Activated CD8-positive, alpha-beta memory T cell treated with anti-CD3 and anti-CD28 coated beads, Interleukin-2, amount 50 U/mL, for 48 hours (primary cell): ENCODE data around the gene MFAP5.
"Not testable (repeated sequence)": the region's sequence is repeated elsewhere in the genome, so short reads cannot be mapped to it uniquely, and the experiment has no call there.

ENCODE experiments used
- DNase-seq: peaks from one replicate; pipeline ENCODE4 v3.0.0-alpha.2; 2020

The MFAP5 gene

DNA sequence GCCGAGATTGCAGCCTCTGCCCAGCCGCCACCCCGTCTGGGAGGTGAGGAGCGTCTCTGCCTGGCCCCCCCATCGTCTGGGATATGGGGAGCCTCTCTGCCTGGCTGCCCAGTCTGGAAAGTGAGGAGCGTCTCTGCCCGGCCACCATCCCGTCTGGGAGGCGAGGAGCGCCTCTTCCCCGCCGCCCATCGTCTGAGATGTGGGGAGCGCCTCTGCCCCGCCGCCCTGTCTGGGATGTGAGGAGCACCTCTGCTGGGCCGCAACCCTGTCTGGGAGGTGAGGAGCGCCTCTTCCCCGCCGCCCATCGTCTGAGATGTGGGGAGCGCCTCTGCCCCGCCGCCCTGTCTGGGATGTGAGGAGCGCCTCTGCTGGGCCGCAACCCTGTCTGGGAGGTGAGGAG lies 37.9 kb downstream of the MFAP5 start:
- not testable (repeated sequence) for DNase-seq

GRCh38 chr12:8622646-8623045 lies 40.0 kb downstream of the MFAP5 start:
- no peak for DNase-seq

- DNase-seq: no peak
Observed at GRCh38 chr12:8615206-8615605, 47.4 kb downstream of the MFAP5 start.

GRCh38 chr12:8613881-8614280 lies 48.7 kb downstream of the MFAP5 start:
- not testable (repeated sequence) for DNase-seq

GRCh38 chr12:8612629-8613028 lies 50.0 kb downstream of the MFAP5 start, which contains the start of gene AICDA:
AICDA (minus strand) TSS chr12:8612859; CDS start chr12:8612767, 92 bp downstream.
- no peak for DNase-seq

DNA sequence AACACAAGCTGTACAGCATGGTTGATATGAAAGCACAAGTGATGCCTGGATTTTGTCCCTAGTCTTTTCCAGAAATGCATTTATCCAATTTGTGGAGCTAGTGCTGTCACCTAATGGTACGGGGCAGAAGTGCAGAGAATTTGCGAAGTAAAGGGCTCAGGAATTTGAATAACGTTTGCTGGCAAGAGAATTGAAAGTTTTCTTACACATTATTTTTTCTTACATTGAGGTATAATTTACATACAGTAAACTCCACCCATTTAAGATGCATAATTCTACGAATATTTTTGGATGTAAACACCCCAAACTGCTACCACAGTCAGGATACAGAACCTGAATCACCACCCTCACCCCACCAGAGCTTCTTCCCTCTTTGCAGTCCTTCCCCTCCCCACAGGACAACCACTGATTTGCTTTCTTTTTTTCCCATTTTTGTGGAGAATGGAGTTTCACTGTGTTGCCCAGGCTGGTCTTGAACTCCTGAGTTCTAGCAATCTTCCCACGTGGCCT lies 53.5 kb downstream of the MFAP5 start:
- no peak for DNase-seq

DNA sequence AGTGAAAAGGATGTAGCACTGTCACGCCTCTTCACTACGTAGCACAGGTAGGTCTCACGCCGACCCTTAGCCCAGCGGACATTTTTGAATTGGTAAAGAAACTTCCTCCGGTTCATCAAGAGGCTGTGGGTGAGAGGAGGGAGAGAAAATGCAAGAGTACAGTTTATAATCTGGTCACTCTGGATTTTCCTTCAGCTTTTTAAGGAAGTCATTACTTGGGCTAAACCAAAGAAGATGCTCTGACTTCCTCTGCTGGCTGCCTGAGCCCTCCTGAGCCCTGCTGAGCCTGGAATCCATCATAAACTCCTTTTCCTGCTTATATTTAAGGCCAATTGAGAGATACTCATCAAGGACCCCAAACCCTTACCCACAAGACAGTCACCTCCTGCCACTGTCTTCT lies 55.7 kb downstream of the MFAP5 start:
- no peak for DNase-seq

- DNase-seq: no peak
Observed at GRCh38 chr12:8605057-8605456, 57.6 kb downstream of the MFAP5 start.

DNA sequence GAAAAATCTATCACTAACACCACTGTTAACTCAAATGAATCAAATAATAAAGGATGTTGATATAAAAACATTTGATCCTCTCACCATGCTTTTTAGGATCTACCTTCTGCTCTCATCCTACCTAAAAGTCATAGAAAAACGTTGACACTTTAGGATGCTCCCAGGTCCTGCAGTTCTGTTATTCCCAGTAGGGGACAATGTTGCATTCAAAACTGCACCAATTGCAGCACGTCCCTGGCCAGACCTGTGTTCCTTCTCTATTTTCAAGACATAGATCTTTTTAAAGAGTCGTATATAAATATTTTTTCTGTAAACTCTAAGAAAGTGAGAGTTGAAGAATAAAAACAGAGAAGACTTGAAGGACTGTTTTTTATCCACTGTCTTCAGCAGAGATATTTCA lies 58.8 kb downstream of the MFAP5 start:
- no peak for DNase-seq

DNA sequence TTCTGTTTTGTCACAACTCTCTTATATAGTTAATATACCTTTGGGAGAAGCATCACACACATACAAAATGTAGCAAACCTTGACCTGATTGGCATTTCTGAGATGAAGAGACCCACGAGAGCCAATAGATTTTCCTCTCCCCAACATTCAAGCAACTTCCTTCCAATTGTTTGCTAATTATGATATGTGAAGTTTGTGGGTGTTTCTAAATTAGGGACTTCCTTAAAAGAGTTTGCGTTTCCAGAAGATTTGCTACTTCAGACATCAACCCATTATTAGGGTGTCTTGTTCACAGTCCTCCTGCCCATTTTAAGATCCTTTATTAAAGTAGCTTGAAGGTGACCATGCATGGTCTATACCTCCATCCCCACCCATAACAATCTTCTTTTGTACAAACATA lies 59.3 kb downstream of the MFAP5 start:
- no peak for DNase-seq

DNA sequence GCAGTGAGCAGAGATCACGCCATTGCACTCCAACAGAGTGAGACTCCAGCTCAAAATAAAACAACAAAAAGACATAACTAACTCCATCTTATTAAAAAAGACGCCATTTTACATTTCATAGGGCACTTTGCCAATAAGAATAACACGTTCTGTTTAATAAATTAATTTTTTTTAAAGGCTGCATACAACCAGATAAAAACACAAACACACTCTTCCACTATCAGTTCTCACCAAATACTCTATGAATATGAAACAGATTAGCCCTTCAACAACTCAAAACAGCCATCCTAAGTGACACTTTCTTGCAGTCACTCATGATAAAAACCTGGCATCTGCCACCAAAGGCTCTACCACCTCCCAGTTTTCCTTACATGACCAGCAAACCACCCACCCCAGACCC lies 66.1 kb downstream of the MFAP5 start:
- DNase-seq: no peak
